ENCODE measurements around the gene CERKL.
A peak's percentile ranks its signal among the peaks of the same experiment; 100 is the strongest.

The CERKL gene

GRCh38 chr2:181621779-181622490 is 35.0 kb downstream of the CERKL start:
- Histone ChIP-seq H3K36me3 (ENCODE audit: insufficient read depth, low read length) (no peaks in the 10 kb centered on the region), H3K9me2 (replicated peaks; ENCODE audit: low read depth, low read length) (no peaks in the 10 kb centered on the region), H3K27me3 (ENCODE audit: insufficient read depth, low read length, poor library complexity, severe bottlenecking) (no peaks in the 10 kb centered on the region), H3F3A (ENCODE audit: low read depth) (no peaks in the 10 kb centered on the region), H3K79me2 (ENCODE audit: insufficient read depth, low read length) (no peaks in the 10 kb centered on the region), H3K9ac (ENCODE audit: low read depth, low read length, poor library complexity, severe bottlenecking) (no peak overlapping the region), H4K20me1 (ENCODE audit: insufficient read depth, low read length, poor library complexity, severe bottlenecking) (no peaks in the 10 kb centered on the region), H3K4me3 (ENCODE audit: low read length, poor library complexity, severe bottlenecking) (no peak overlapping the region), H2AFZ (ENCODE audit: low read length) (no peak overlapping the region), H3K4me1 (ENCODE audit: insufficient read depth, low read length, poor library complexity, severe bottlenecking) (peaks cover 15% of the 10 kb centered on the region), H3K4me2 (ENCODE audit: low read depth, low read length, poor library complexity, severe bottlenecking) (no peak overlapping the region), H3K9me3 (ENCODE audit: insufficient read depth, low read depth, low read length) (no peaks in the 10 kb centered on the region)
- no peak for TF ChIP-seq EZH2phosphoT487 (IDR thresholded peaks at IDR 0.05; ENCODE audit: borderline replicate concordance)
- no peak for TF ChIP-seq CTCF (conservative IDR thresholded peaks at IDR 0.05; ENCODE audit: low read length)

- H3K36me3 ChIP-seq (ENCODE audit: insufficient read depth, low read length), result no peaks in the 10 kb centered on the region
- H3K9me2 ChIP-seq (replicated peaks; ENCODE audit: low read depth, low read length), result no peaks in the 10 kb centered on the region
- no peak overlapping the region for H3K9ac ChIP-seq (ENCODE audit: low read depth, low read length, poor library complexity, severe bottlenecking)
- H3K27me3 ChIP-seq (ENCODE audit: insufficient read depth, low read length, poor library complexity, severe bottlenecking), result no peaks in the 10 kb centered on the region
- H3K4me1 ChIP-seq (ENCODE audit: insufficient read depth, low read length, poor library complexity, severe bottlenecking), result peaks cover 15% of the 10 kb centered on the region
- no peaks in the 10 kb centered on the region for H3K9me3 ChIP-seq (ENCODE audit: insufficient read depth, low read depth, low read length)
- no peaks in the 10 kb centered on the region for H3F3A ChIP-seq (ENCODE audit: low read depth)
- H4K20me1 ChIP-seq (ENCODE audit: insufficient read depth, low read length, poor library complexity, severe bottlenecking), result no peaks in the 10 kb centered on the region
- peak overlapping the region; percentile 29 for H3K4me2 ChIP-seq (ENCODE audit: low read depth, low read length, poor library complexity, severe bottlenecking)
- H3K4me3 ChIP-seq (ENCODE audit: low read length, poor library complexity, severe bottlenecking), result peak overlapping the region; percentile 5
- H3K79me2 ChIP-seq (ENCODE audit: insufficient read depth, low read length), result no peaks in the 10 kb centered on the region
- TF ChIP-seq CTCF (conservative IDR thresholded peaks at IDR 0.05; ENCODE audit: low read length) (no peak), EZH2phosphoT487 (IDR thresholded peaks at IDR 0.05; ENCODE audit: borderline replicate concordance) (no peak)
- H2AFZ ChIP-seq (ENCODE audit: low read length), result no peak overlapping the region
These were observed 37.4 kb downstream of the CERKL start for GRCh38 chr2:181619516-181619915.

GRCh38 chr2:181616715-181617114 is 40.2 kb downstream of the CERKL start:
- Histone ChIP-seq H3K4me1 (ENCODE audit: insufficient read depth, low read length, poor library complexity, severe bottlenecking) (peaks cover 15% of the 10 kb centered on the region), H4K20me1 (ENCODE audit: insufficient read depth, low read length, poor library complexity, severe bottlenecking) (no peaks in the 10 kb centered on the region), H3K9me2 (replicated peaks; ENCODE audit: low read depth, low read length) (no peaks in the 10 kb centered on the region), H3F3A (ENCODE audit: low read depth) (no peaks in the 10 kb centered on the region), H3K4me3 (ENCODE audit: low read length, poor library complexity, severe bottlenecking) (no peak overlapping the region), H3K9ac (ENCODE audit: low read depth, low read length, poor library complexity, severe bottlenecking) (no peak overlapping the region), H3K79me2 (ENCODE audit: insufficient read depth, low read length) (no peaks in the 10 kb centered on the region), H3K9me3 (ENCODE audit: insufficient read depth, low read depth, low read length) (no peaks in the 10 kb centered on the region), H2AFZ (ENCODE audit: low read length) (no peak overlapping the region), H3K27me3 (ENCODE audit: insufficient read depth, low read length, poor library complexity, severe bottlenecking) (no peaks in the 10 kb centered on the region), H3K36me3 (ENCODE audit: insufficient read depth, low read length) (no peaks in the 10 kb centered on the region), H3K4me2 (ENCODE audit: low read depth, low read length, poor library complexity, severe bottlenecking) (no peak overlapping the region)
- no peak for TF ChIP-seq EZH2phosphoT487 (IDR thresholded peaks at IDR 0.05; ENCODE audit: borderline replicate concordance)
- TF ChIP-seq CTCF (conservative IDR thresholded peaks at IDR 0.05; ENCODE audit: low read length), result no peak

Measured in Loucy (cell line).